ENCODE results near the gene EGFLAM.

DNA sequence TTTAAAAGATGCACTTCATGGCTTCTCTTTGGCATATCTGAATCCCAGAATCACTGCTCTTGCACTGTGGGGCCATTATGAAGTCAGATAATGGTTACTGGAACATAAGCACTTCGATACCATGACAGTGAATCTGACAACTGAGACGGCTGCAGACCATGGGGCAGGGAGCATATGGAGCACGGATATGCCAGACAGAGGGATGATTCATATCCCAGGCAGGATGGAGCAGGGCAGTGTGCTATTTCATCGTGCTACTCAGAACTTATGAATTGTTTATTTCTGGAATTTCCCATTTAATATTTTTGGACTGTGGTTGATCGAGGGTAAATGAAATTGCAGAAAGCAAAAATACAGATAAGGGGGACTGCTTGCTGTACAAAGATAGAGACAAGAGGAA lies 145.0 kb downstream of the EGFLAM start:
- TF ChIP-seq, protein P1, sequence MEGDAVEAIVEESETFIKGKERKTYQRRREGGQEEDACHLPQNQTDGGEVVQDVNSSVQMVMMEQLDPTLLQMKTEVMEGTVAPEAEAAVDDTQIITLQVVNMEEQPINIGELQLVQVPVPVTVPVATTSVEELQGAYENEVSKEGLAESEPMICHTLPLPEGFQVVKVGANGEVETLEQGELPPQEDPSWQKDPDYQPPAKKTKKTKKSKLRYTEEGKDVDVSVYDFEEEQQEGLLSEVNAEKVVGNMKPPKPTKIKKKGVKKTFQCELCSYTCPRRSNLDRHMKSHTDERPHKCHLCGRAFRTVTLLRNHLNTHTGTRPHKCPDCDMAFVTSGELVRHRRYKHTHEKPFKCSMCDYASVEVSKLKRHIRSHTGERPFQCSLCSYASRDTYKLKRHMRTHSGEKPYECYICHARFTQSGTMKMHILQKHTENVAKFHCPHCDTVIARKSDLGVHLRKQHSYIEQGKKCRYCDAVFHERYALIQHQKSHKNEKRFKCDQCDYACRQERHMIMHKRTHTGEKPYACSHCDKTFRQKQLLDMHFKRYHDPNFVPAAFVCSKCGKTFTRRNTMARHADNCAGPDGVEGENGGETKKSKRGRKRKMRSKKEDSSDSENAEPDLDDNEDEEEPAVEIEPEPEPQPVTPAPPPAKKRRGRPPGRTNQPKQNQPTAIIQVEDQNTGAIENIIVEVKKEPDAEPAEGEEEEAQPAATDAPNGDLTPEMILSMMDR (IDR thresholded peaks at IDR 0.05): no peak
- TF ChIP-seq POLR2A (IDR thresholded peaks at IDR 0.05): no peak

Data from testis (tissue), 2 donors.